ENCODE data around the gene SF3B4. TPM values are rescaled to one million over a fixed set of nuclear protein-coding genes. Genes with fewer than 3 reads are reported as not detected.

The SF3B4 gene
- total and polyA plus RNA-seq, 2 of the 8 experiments (the other 6 are each of a cell fraction or from before 2014, with no cell fraction given): 81.1 to 122 TPM

GRCh38 chr1:149917571-149918144, 9.9 kb downstream of the SF3B4 start, which contains the start of gene SV2A (continued):
- TF ChIP-seq TBP (IDR thresholded peaks at IDR 0.05; ENCODE audit: low read depth, low read length) (peak; percentile 79), PHF8 (conservative IDR thresholded peaks at IDR 0.05; ENCODE audit: low read depth, low read length) (peak; percentile 53), JUND (IDR thresholded peaks at IDR 0.05; ENCODE audit: low read length) (0 out of 2 replicates have a peak, but pooled peaks have one; percentile 31)

All from H1 (cell line).